SK-N-SH treated with all-trans-retinoic acid at 6 μM for 48 hours (cell line): ENCODE measurements around the gene FCHSD2.

ENCODE experiments used
- ATAC-seq: fragments of 200-7000 bp; cut with Tn5 transposase; 3 replicates; pipeline ENCODE4 v1.9.1; 2020; ENCODE audit warnings: mild to moderate bottlenecking, moderate library complexity
- ARNTL ChIP-seq: fragments of 450-650 bp; formaldehyde crosslinking; IDR thresholded peaks from 2 replicates; pipeline ENCODE4 v1.5.0; 2020; ENCODE audit warnings: low read depth, mild to moderate bottlenecking, moderate library complexity, borderline replicate concordance
- BACH2 ChIP-seq: fragments of 250-450 bp; sonication (Bioruptor Pico); IDR thresholded peaks from 2 replicates; pipeline ENCODE4 v1.9.0; 2021; ENCODE audit warnings: mild to moderate bottlenecking, borderline replicate concordance
- CSDC2 ChIP-seq: fragments of 250-450 bp; sonication (Bioruptor Pico); IDR thresholded peaks from 2 replicates; pipeline ENCODE4 v1.5.0; 2020; ENCODE audit warnings: mild to moderate bottlenecking, moderate library complexity
- ESRRG ChIP-seq: fragments of 250-450 bp; sonication (Bioruptor Pico); IDR thresholded peaks from 2 replicates; pipeline ENCODE4 v1.6.1; 2021; ENCODE audit warnings: mild to moderate bottlenecking
- GLIS3 ChIP-seq: fragments of 250-450 bp; sonication (Bioruptor Pico); IDR thresholded peaks from 2 replicates; pipeline ENCODE4 v1.5.0; 2020; ENCODE audit warnings: mild to moderate bottlenecking, moderate library complexity
- ISL1 ChIP-seq: fragments of 250-450 bp; sonication (Bioruptor Pico); IDR thresholded peaks from 2 replicates; pipeline ENCODE4 v2.1.2; 2022; ENCODE audit warnings: mild to moderate bottlenecking, moderate library complexity
- OSR1 ChIP-seq: fragments of 250-450 bp; sonication (Bioruptor Pico); IDR thresholded peaks from 2 replicates; pipeline ENCODE4 v1.8.0; 2022; ENCODE audit warnings: moderate library complexity, mild to moderate bottlenecking, inconsistent platforms
- PPARA ChIP-seq: fragments of 250-450 bp; sonication (Bioruptor Pico); IDR thresholded peaks from 2 replicates; pipeline ENCODE4 v1.5.0; 2020; ENCODE audit warnings: mild to moderate bottlenecking, borderline replicate concordance
- RARB ChIP-seq: fragments of 250-450 bp; sonication (Bioruptor Pico); IDR thresholded peaks from 2 replicates; pipeline ENCODE4 v1.8.0; 2021; ENCODE audit warnings: mild to moderate bottlenecking, moderate library complexity
- SNAI2 ChIP-seq: fragments of 250-450 bp; sonication (Bioruptor Pico); IDR thresholded peaks from 2 replicates; pipeline ENCODE4 v1.5.0; 2020; ENCODE audit warnings: mild to moderate bottlenecking, moderate library complexity
- TCF4 ChIP-seq: fragments of 250-450 bp; sonication (Bioruptor Pico); IDR thresholded peaks from 2 replicates; pipeline ENCODE4 v1.8.0; 2021; ENCODE audit warnings: mild to moderate bottlenecking, moderate library complexity, borderline replicate concordance
- TOX ChIP-seq: fragments of 250-450 bp; sonication (Bioruptor Pico); IDR thresholded peaks from 2 replicates; pipeline ENCODE4 v1.8.0; 2021; ENCODE audit warnings: mild to moderate bottlenecking, moderate library complexity, borderline replicate concordance
- ZC3H10 ChIP-seq: fragments of 250-450 bp; sonication (Bioruptor Pico); IDR thresholded peaks from 2 replicates; pipeline ENCODE4 v1.5.1; 2021; ENCODE audit warnings: mild to moderate bottlenecking, moderate library complexity
- ZFP3 ChIP-seq: fragments of 250-450 bp; sonication (Bioruptor Pico); IDR thresholded peaks from 2 replicates; pipeline ENCODE4 v1.5.0; 2020; ENCODE audit warnings: mild to moderate bottlenecking, moderate library complexity
- ZFP30 ChIP-seq: fragments of 450-650 bp; formaldehyde crosslinking; IDR thresholded peaks from 2 replicates; pipeline ENCODE4 v1.5.0; 2022; ENCODE audit warnings: mild to moderate bottlenecking, moderate library complexity
- ZNF70 ChIP-seq: fragments of 450-650 bp; formaldehyde crosslinking; IDR thresholded peaks from 2 replicates; pipeline ENCODE4 v1.5.0; 2020; ENCODE audit warnings: mild to moderate bottlenecking, moderate library complexity
- TF ChIP-seq, protein P1 (sequence below): fragments of 250-450 bp; sonication (Bioruptor Pico); IDR thresholded peaks from 2 replicates; pipeline ENCODE4 v1.5.1; 2021; ENCODE audit warnings: mild to moderate bottlenecking, moderate library complexity
- TF ChIP-seq, protein P2 (sequence below): fragments of 250-450 bp; sonication (Bioruptor Pico); IDR thresholded peaks from 2 replicates; pipeline ENCODE4 v1.5.1; 2020; ENCODE audit warnings: low read depth, mild to moderate bottlenecking, moderate library complexity
- TF ChIP-seq, protein P3 (sequence below): fragments of 250-450 bp; sonication (Bioruptor Pico); IDR thresholded peaks from 2 replicates; pipeline ENCODE4 v1.8.0; 2020; ENCODE audit warnings: mild to moderate bottlenecking, moderate library complexity, borderline replicate concordance
- TF ChIP-seq, protein P4 (sequence below): fragments of 250-450 bp; sonication (Bioruptor Pico); IDR thresholded peaks from 2 replicates; pipeline ENCODE4 v1.5.0; 2020; ENCODE audit warnings: mild to moderate bottlenecking, moderate library complexity
- TF ChIP-seq, protein P5 (sequence below): fragments of 250-450 bp; sonication (Bioruptor Pico); IDR thresholded peaks from 2 replicates; pipeline ENCODE4 v1.8.0; 2021; ENCODE audit warnings: low read depth, mild to moderate bottlenecking, moderate library complexity, borderline replicate concordance

The FCHSD2 gene

DNA sequence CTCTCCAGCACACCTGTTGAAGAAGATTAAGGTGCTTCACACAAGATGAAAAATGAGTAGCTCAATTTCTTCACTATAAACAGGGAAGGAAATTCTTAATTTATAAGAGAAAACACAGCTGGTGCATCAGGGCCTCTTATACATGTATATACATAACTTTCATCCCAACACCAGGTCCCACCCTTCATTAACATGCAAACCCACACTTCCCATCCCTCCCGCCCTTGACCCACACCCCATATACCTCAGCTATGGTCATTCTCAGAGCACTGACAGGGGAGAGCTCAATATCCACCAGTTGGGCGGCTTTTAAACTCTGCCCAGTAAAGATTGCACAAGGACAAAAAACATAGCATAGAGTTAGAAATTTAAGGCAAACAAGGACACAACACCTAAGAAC is 242.1 kb downstream of the FCHSD2 start:
- ATAC-seq, result no peak
- TF ChIP-seq GLIS3 (no peak), TCF4 (CRISPR knock-in tag) (no peak), BACH2 (CRISPR knock-in tag) (no peak), RARB (CRISPR knock-in tag) (no peak), TOX (CRISPR knock-in tag) (no peak), ZFP3 (CRISPR knock-in tag) (no peak), ARNTL (CRISPR knock-in tag) (no peak), PPARA (CRISPR knock-in tag) (no peak), ISL1 (CRISPR knock-in tag) (no peak), ZFP30 (CRISPR knock-in tag) (no peak), SNAI2 (no peak), ESRRG (CRISPR knock-in tag) (no peak), ZC3H10 (no peak), ZNF70 (CRISPR knock-in tag) (no peak)
- TF ChIP-seq, protein P1, sequence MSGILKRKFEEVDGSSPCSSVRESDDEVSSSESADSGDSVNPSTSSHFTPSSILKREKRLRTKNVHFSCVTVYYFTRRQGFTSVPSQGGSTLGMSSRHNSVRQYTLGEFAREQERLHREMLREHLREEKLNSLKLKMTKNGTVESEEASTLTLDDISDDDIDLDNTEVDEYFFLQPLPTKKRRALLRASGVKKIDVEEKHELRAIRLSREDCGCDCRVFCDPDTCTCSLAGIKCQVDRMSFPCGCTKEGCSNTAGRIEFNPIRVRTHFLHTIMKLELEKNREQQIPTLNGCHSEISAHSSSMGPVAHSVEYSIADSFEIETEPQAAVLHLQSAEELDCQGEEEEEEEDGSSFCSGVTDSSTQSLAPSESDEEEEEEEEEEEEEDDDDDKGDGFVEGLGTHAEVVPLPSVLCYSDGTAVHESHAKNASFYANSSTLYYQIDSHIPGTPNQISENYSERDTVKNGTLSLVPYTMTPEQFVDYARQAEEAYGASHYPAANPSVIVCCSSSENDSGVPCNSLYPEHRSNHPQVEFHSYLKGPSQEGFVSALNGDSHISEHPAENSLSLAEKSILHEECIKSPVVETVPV (CRISPR knock-in tag), result no peak
- TF ChIP-seq, protein P2, sequence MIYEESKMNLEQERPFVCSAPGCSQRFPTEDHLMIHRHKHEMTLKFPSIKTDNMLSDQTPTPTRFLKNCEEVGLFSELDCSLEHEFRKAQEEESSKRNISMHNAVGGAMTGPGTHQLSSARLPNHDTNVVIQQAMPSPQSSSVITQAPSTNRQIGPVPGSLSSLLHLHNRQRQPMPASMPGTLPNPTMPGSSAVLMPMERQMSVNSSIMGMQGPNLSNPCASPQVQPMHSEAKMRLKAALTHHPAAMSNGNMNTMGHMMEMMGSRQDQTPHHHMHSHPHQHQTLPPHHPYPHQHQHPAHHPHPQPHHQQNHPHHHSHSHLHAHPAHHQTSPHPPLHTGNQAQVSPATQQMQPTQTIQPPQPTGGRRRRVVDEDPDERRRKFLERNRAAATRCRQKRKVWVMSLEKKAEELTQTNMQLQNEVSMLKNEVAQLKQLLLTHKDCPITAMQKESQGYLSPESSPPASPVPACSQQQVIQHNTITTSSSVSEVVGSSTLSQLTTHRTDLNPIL, result no peak

DNA sequence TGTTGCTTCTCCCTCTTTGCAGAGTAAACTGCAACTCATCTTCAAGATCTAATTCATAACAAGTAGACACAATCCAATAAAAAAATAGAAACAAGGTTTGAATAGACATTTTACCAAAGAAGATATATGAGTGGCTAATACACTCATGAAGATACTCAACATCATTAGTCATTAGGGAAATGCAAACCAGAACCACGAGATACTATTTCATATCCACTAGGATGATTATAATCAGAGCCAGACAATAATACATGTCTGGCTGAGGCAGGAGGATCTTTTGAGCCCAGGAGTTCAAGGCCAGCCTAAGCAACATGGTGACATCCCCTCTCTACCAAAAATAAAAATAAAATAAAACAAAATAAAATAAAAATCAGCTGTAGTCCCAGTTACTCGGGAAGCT is 242.9 kb downstream of the FCHSD2 start:
- TF ChIP-seq TCF4 (CRISPR knock-in tag), result no peak
- TF ChIP-seq, protein P1 (CRISPR knock-in tag), result no peak
- TF ChIP-seq CSDC2 (CRISPR knock-in tag), result no peak
- no peak for TF ChIP-seq OSR1 (CRISPR knock-in tag)
- TF ChIP-seq, protein P3, sequence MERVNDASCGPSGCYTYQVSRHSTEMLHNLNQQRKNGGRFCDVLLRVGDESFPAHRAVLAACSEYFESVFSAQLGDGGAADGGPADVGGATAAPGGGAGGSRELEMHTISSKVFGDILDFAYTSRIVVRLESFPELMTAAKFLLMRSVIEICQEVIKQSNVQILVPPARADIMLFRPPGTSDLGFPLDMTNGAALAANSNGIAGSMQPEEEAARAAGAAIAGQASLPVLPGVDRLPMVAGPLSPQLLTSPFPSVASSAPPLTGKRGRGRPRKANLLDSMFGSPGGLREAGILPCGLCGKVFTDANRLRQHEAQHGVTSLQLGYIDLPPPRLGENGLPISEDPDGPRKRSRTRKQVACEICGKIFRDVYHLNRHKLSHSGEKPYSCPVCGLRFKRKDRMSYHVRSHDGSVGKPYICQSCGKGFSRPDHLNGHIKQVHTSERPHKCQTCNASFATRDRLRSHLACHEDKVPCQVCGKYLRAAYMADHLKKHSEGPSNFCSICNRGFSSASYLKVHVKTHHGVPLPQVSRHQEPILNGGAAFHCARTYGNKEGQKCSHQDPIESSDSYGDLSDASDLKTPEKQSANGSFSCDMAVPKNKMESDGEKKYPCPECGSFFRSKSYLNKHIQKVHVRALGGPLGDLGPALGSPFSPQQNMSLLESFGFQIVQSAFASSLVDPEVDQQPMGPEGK (CRISPR knock-in tag), result no peak
- TF ChIP-seq, protein P4, sequence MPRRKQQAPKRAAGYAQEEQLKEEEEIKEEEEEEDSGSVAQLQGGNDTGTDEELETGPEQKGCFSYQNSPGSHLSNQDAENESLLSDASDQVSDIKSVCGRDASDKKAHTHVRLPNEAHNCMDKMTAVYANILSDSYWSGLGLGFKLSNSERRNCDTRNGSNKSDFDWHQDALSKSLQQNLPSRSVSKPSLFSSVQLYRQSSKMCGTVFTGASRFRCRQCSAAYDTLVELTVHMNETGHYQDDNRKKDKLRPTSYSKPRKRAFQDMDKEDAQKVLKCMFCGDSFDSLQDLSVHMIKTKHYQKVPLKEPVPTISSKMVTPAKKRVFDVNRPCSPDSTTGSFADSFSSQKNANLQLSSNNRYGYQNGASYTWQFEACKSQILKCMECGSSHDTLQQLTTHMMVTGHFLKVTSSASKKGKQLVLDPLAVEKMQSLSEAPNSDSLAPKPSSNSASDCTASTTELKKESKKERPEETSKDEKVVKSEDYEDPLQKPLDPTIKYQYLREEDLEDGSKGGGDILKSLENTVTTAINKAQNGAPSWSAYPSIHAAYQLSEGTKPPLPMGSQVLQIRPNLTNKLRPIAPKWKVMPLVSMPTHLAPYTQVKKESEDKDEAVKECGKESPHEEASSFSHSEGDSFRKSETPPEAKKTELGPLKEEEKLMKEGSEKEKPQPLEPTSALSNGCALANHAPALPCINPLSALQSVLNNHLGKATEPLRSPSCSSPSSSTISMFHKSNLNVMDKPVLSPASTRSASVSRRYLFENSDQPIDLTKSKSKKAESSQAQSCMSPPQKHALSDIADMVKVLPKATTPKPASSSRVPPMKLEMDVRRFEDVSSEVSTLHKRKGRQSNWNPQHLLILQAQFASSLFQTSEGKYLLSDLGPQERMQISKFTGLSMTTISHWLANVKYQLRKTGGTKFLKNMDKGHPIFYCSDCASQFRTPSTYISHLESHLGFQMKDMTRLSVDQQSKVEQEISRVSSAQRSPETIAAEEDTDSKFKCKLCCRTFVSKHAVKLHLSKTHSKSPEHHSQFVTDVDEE, result no peak
- TF ChIP-seq, protein P5, sequence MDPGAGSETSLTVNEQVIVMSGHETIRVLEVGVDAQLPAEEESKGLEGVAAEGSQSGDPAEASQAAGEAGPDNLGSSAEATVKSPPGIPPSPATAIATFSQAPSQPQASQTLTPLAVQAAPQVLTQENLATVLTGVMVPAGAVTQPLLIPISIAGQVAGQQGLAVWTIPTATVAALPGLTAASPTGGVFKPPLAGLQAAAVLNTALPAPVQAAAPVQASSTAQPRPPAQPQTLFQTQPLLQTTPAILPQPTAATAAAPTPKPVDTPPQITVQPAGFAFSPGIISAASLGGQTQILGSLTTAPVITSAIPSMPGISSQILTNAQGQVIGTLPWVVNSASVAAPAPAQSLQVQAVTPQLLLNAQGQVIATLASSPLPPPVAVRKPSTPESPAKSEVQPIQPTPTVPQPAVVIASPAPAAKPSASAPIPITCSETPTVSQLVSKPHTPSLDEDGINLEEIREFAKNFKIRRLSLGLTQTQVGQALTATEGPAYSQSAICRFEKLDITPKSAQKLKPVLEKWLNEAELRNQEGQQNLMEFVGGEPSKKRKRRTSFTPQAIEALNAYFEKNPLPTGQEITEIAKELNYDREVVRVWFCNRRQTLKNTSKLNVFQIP, result no peak
- TF ChIP-seq ZNF70 (CRISPR knock-in tag), result no peak
- TF ChIP-seq PPARA (CRISPR knock-in tag), result no peak
- no peak for TF ChIP-seq SNAI2
- no peak for TF ChIP-seq ARNTL (CRISPR knock-in tag)
- TF ChIP-seq, all 23 proteins: peak for 0
- ATAC-seq, result peak; percentile 69
